HFFc6 (cell line): ENCODE results near the gene FOXA2. TPM values are rescaled to one million over a fixed set of nuclear protein-coding genes. Genes with fewer than 3 reads are reported as not detected.

Experiments used
- DNase-seq: peaks from one replicate; pipeline ENCODE4 v3.0.0-alpha.2; 2018
- H3K27ac Mint-ChIP-seq: 2 replicates; pipeline ENCODE4 v1.8.0; 2020; ENCODE audit warnings: mild to moderate bottlenecking, mixed read lengths
- H3K27me3 Mint-ChIP-seq: 2 replicates; pipeline ENCODE4 v1.8.0; 2021; ENCODE audit warnings: mild to moderate bottlenecking, moderate library complexity, mixed read lengths; ENCODE audit not compliant: insufficient read depth
- H3K36me3 Mint-ChIP-seq: 2 replicates; pipeline ENCODE4 v1.8.0; 2021; ENCODE audit warnings: low read depth, mixed read lengths
- H3K4me1 Mint-ChIP-seq: 2 replicates; pipeline ENCODE4 v1.8.0; 2020; ENCODE audit warnings: low read depth, mixed read lengths
- H3K4me3 Mint-ChIP-seq: 2 replicates; pipeline ENCODE4 v1.8.0; 2020; ENCODE audit warnings: mild to moderate bottlenecking, moderate library complexity, mixed read lengths
- H3K9me3 Mint-ChIP-seq: 2 replicates; pipeline ENCODE4 v1.8.0; 2020; ENCODE audit warnings: mild to moderate bottlenecking, mixed read lengths
- CTCF ChIP-seq: fragments of 200-600 bp; sonication (generic); IDR thresholded peaks from 2 replicates; pipeline ENCODE4 v1.5.0; 2021; ENCODE audit warnings: antibody characterized with exemption, mild to moderate bottlenecking
- long read RNA-seq: library from polyadenylated mRNA; unstranded; transcript quantifications from one replicate; pipeline ENCODE4 v2.0.0, GENCODE V29; 2019
- total RNA-seq, 6 experiments: library from RNA; stranded (reverse); fragmentation: NEBNext Ultra II Directional; extraction: Animal tissue kit (Norgen Biotek cat#: 25700); gene quantifications; 2 replicates in 1 of 6; 3 replicates in 5 of 6; pipeline ENCODE4 v1.2.3, GENCODE V29; 2021

The FOXA2 gene
- not detected for total RNA-seq
- long read RNA-seq, result 0 reads

GRCh38 chr20:22584522-22584921 lies at the start of gene FOXA2:
Gene FOXA2, minus strand, starts transcription at chr20:22584572. Its CDS starts 294 bp downstream, at chr20:22584278.
- no peak for TF ChIP-seq CTCF
- peaks cover 4% of the 10 kb centered on the region; the same call in 1 of the 2 replicates for H3K9me3 Mint-ChIP-seq
- H3K36me3 Mint-ChIP-seq, result no peaks in the 10 kb centered on the region
- no peak for DNase-seq
- peaks cover 27% of the 10 kb centered on the region for H3K27me3 Mint-ChIP-seq
- no peaks in the 10 kb centered on the region for H3K4me1 Mint-ChIP-seq
- H3K4me3 Mint-ChIP-seq, result no peak within 1 kb of the TSS
- H3K27ac Mint-ChIP-seq, result no peak within 1 kb of the TSS

GRCh38 chr20:22630701-22631100 lies 46.3 kb upstream of the FOXA2 start:
- Mint-ChIP-seq H3K27ac (no peak overlapping the region), H3K27me3 (no peaks in the 10 kb centered on the region; the same call in 1 of the 2 replicates), H3K9me3 (peaks cover 28% of the 10 kb centered on the region), H3K4me1 (no peaks in the 10 kb centered on the region), H3K36me3 (no peaks in the 10 kb centered on the region), H3K4me3 (no peak overlapping the region)
- no peak for DNase-seq
- no peak for TF ChIP-seq CTCF

- Mint-ChIP-seq H3K36me3 (no peaks in the 10 kb centered on the region), H3K27ac (no peak overlapping the region), H3K4me1 (no peaks in the 10 kb centered on the region), H3K27me3 (no peaks in the 10 kb centered on the region; the same call in 1 of the 2 replicates), H3K9me3 (peaks cover 28% of the 10 kb centered on the region), H3K4me3 (no peak overlapping the region)
- no peak for TF ChIP-seq CTCF
- DNase-seq, result no peak
Measured at GRCh38 chr20:22629927-22630326, 45.6 kb upstream of the FOXA2 start.

GRCh38 chr20:22629447-22629846 lies 45.1 kb upstream of the FOXA2 start:
- Mint-ChIP-seq H3K27me3 (no peaks in the 10 kb centered on the region; the same call in 1 of the 2 replicates), H3K27ac (no peak overlapping the region), H3K4me1 (no peaks in the 10 kb centered on the region), H3K36me3 (no peaks in the 10 kb centered on the region), H3K9me3 (peaks cover 28% of the 10 kb centered on the region), H3K4me3 (no peak overlapping the region)
- DNase-seq, result no peak
- no peak for TF ChIP-seq CTCF

- Mint-ChIP-seq H3K4me3 (no peak overlapping the region), H3K27me3 (no peaks in the 10 kb centered on the region; the same call in 1 of the 2 replicates), H3K4me1 (no peaks in the 10 kb centered on the region), H3K36me3 (no peaks in the 10 kb centered on the region), H3K9me3 (peaks cover 38% of the 10 kb centered on the region), H3K27ac (no peak overlapping the region)
- TF ChIP-seq CTCF, result no peak
- DNase-seq, result no peak
Measured at GRCh38 chr20:22626496-22626895, 42.1 kb upstream of the FOXA2 start.

- Mint-ChIP-seq H3K36me3 (no peaks in the 10 kb centered on the region), H3K4me3 (no peak overlapping the region), H3K27me3 (peaks cover 3% of the 10 kb centered on the region; the same call in 1 of the 2 replicates), H3K9me3 (peaks cover 52% of the 10 kb centered on the region), H3K4me1 (no peaks in the 10 kb centered on the region), H3K27ac (no peak overlapping the region)
- no peak for TF ChIP-seq CTCF
- DNase-seq, result no peak
Measured at GRCh38 chr20:22623211-22623610, 38.8 kb upstream of the FOXA2 start.
